AML-193 (cell line): ENCODE data around the gene USP20.

Experiments
- DNase-seq, 2 experiments: peaks; one replicate each; lab custom pipeline; 2025; lab: John Stamatoyannopoulos, UW

The USP20 gene

DNA sequence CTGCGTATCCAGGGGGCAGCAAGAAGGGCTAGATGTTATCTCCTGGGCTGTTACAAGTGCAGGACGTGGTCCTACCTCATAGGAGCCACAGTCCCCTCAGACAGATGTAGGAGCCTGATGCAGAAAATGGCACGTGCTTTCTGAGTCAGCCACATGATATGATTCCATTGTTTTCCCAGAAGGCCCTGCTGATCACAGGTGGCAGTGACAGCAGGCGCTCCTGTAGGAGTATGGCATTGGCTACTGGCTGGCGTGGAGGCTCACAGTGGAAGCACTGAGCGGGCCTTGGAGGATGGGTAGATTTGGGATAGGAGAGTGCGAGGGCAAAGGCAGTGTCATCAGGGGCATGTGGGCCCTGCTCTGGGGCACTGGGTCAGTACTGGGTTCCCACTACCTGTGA, 21.9 kb downstream of the USP20 start:
- no peak for DNase-seq

DNA sequence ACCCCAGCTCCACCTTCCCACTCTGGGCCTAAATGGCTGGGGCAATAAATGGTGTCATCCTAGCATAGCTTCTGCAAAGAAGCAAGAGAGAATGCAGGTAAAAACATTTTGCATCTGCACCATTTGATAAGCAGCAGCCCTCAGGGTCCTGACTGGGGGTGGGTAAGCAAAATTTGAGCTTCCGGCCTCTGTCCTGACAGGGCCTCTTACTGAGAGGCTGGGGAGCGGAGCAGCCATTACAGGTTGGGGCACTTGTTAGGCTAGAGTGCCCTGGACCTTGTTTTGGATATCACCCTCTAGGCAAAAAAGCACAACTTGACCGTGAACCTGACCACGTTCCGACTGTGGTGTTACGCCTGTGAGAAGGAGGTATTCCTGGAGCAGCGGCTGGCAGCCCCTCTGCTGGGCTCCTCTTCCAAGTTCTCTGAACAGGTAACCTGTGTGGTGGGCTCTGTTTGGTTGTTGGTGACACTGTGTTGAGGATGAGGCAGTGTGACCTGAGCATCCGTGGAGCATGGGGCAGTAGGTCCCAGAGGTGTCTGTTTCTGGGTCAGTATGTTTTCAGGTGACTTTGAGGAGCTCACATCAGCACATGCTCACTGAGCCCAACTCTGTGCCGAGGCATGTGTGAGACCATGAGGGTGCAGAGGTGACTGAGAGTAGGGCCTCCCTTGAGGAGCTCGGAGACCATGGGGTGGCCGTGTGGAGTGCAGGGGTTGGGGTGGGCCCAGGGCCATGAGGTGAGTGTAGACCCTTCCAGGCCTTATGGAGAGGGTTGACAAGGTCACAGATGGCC, 23.1 kb downstream of the USP20 start:
- no peak for DNase-seq

DNA sequence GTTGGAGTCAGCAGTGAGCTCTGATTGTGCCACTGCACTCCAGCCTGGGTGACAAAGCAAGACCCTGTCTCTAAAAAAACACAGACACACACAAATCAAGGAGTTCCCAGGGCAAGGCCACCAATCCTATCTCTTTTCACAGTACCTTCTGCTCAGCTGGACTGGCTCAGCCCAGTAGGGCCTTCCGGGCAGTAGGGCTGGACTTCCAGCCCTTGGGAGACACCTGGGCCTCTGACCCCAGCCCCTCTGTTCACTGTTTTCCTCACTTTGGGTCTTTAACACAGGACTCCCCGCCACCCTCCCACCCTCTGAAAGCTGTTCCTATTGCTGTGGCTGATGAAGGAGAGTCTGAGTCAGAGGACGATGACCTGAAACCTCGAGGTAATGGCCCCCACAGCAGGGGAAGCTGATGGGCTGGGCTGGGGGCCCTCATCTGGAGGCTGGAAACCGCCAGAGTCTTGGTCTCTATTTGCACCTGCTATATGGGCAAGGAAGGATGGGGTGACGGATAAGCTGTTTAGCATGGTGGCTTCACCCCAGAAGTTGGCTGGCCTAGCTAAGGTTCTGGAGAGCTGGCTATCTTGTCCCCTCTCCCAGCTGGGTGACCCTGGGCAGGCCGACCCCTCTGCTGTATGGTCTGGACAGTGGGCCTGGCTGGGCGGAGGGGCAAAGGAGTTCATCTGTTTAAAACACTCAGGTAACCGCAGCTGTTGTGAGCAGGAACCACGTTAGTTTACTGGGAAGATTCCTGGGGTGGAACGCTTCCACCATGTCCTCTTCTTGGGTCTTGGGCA, 25.6 kb downstream of the USP20 start:
- DNase-seq = no peak

DNA sequence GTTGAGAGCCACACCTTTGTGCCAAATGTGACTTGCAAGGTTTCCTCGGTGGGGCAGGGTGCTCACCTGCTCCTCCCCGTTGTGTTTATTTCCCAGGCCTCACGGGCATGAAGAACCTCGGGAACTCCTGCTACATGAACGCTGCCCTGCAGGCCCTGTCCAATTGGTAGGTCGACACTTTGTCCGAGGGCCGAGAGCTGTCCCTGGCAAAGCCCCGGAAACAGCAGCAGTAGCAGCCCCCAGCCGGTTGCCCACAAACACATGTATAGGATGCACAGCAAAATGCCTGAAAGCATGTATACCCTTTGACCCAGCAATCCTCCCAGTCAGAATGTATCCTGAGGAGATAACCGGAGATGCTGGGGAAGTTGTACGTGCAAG, 26.2 kb downstream of the USP20 start:
- no peak for DNase-seq

DNA sequence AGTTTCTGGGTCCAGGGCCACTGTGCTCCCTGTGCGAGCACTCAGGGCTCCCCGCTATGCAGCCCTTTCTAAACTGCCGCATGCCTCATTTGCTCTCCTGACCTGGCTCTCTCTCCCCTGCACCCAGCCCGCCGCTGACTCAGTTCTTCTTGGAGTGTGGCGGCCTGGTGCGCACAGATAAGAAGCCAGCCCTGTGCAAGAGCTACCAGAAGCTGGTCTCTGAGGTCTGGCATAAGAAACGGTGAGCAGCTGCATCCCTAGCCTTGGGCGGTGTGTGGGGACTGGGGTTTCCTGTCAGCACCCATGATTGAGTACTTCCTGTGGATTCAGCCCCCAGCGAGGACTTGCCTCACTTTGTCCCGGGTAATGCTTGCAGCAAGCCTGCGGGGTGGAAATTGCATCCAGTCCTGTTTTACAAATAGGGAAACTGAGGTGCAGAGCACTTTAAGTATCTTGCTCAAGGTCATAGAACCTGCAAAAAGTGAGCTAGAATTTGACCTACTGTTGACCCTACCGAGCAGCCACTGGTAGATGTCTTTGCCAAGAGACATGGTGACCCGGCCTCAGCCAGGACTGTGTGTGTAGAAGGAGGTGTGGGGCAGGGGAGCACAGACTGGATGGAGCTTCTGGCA, 27.9 kb downstream of the USP20 start:
- DNase-seq = peak; percentile 95 to 97

DNA sequence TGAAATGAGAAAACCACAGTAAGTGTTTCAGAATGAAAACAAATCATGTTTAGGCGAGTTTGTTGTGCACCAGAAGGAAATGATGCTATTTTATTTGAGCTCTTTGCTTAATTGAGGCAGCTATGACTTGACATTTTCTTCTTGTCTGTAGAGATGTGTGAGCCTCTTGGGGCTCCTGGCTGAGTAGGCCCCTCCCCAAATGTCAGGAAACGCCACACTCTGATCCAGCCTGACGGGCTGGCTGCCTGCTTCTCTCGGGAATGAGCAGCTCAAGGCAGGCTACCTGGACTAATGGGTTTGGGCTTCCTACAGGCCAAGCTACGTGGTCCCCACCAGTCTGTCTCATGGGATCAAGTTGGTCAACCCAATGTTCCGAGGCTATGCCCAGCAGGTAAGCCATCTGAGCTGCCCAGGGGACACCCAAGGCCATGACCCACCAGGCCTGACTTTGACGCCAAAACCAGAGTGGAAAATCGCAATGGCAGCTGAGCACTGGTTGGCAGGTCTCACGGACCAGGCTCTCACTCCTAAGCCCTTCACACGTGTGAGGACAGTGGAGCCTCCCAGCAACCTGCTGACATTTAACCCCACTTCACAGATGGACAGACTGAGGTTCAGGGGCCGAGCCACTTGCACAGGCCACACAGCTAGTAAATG, 29.9 kb downstream of the USP20 start:
- DNase-seq = no peak

DNA sequence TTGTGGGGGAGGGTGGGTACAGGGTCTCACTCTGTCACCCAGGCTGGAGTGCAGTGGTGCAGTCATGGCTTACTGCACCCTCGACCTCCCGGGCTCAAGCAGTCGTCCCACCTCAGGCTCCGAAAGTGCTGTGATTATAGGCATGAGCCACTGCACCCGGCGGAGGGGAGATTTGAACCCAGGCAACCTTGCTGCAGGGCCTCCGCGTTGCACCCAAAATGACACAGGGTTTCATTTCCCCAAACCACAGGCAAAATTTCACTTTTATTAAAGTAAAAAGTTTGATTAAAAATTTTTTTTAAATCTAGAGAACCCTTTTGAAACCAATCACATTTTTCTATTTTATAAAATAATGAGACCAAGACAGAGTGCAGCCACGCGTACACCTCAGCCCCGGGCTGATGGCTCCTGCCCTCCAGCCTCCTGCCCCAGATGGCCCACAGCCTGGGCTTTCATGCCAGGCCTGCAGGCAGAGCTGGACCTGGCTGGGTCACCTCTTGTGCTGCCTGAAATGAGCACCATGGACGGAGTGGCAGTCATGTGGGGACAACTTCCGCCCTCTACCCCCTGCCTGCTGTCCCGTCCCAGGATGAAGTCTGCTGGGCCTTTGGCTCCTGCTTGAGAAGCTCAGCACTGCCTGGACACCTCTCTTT, 30.5 kb downstream of the USP20 start:
- DNase-seq = no peak

DNA sequence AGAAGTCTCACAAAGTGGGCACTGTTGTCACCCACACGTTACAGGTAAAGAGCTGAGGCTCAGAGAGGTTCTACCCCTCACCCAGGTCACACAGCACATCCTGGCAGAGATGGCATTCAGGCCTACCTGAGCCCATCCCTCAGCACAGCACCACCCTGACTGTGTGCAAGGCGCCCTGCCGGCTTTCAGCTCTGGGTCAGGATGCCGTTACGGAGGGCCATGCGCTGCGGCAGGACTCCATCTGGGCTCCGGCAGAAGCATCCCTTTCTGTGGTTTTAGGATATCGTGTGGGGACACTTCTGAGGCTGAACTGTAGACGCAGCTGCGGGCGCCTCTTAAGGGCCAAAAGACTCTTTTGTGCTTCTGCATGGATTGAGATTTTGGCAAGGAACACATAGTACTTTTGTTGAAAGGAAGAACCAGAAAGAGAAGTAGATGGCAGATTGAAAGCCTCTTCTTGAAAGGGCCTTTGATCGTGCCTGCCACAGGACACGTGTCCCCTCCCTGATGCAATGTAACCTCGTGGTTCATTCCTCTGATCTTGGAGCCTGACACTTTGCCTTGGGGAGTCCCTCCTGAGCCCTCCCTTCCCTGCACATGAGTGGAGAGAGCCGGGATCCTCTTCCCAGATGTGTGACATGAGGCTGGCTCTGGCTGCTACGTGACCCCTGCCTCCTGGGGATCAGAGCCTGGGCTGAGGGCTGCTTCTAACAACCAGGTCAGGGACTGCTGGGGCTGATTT, 31.3 kb downstream of the USP20 start:
- no peak for DNase-seq

DNA sequence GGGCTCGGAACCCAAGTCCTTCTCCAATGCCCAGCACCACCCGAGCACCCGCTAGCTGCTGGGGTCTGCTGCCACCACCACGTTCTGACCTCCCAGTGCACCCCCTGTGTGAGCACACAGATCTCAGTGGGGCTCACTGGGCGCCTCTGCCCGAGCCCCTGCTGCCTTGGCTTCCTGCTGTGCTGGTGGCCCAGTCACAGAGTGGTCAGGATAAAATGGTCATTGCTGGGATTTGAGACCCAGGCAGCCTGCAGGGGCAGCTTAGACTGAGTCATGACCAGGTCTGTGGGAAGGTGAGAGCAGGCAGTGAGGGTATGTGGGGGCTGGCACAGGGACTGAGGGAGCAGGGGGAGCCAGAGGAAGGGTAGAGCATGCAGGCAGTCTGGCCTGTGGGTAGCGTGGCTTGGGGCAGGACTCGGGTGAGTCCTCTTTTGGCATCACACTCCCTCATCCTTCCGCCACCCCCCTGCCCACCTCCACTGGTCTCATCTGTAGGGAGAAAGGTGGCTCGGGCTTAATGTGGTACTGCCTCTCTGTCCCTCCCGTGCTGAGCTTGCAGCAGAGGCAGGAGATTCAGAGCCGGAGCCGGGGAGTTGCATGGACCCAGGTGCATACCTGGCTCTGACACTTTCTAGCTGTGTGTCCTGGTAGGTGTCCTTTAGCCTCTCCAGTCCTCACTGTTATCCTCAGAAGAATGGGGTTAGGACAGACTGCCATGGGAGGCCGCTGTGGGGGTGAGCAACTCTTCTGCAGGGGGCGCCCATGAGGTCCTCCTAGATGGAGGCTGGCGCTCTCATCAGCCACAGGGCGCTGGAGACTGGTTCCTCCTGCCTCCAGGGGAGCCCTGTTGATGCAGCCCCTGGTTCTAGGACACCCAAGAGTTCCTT, 32.1 kb downstream of the USP20 start:
- DNase-seq = no peak

DNA sequence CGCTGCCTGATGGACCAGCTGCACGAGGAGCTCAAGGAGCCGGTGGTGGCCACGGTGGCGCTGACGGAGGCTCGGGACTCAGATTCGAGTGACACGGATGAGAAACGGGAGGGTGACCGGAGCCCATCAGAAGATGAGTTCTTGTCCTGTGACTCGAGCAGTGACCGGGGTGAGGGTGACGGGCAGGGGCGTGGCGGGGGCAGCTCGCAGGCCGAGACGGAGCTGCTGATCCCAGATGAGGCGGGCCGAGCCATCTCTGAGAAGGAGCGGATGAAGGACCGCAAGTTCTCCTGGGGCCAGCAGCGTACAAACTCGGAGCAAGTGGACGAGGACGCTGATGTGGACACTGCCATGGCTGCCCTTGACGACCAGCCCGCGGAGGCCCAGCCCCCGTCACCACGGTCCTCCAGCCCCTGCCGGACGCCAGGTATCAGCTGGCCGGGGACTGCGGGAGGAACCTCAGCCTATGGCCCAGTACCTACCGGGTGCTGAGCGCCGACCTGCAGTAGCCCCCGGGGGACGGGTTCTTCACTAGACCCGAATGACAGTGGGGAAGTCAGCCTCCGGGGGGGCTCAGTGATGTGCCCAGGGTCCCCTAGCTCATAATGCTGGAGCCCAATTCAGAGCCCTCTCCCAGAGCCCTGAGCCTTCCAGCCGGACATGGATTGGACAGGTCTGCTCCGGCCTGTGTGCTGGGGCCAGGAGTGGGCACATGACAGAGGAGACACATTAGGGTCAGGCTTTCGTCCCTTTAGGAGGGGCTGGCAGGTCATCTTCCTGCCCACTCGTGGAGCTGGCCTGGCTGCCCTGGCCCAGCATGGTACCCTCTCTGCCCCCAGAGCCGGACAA, 33.0 kb downstream of the USP20 start:
- no peak for DNase-seq

DNA sequence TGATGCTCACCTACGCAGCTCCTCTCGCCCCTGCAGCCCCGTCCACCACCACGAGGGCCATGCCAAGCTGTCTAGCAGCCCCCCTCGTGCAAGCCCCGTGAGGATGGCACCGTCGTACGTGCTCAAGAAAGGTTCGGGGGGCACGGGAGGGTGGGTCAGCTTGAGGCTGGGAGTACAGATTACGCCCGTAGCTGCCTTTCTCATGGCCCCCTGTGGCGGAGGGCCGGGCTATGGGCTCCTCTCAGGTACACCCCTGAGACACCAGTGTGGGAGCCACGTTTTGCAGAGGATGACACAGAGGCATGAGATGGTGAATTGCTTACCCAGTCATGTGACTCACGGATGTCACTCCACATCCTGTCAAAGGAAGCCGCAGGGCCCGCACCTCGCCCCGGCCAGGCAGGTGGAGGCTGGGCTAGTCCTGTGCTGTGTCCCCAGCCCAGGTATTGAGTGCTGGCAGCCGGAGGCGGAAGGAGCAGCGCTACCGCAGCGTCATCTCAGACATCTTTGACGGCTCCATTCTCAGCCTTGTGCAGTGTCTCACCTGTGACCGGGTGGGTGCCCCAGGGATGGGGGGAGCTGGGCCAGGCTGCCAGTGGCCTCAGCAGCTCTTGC, 33.7 kb downstream of the USP20 start:
- no peak for DNase-seq

DNA sequence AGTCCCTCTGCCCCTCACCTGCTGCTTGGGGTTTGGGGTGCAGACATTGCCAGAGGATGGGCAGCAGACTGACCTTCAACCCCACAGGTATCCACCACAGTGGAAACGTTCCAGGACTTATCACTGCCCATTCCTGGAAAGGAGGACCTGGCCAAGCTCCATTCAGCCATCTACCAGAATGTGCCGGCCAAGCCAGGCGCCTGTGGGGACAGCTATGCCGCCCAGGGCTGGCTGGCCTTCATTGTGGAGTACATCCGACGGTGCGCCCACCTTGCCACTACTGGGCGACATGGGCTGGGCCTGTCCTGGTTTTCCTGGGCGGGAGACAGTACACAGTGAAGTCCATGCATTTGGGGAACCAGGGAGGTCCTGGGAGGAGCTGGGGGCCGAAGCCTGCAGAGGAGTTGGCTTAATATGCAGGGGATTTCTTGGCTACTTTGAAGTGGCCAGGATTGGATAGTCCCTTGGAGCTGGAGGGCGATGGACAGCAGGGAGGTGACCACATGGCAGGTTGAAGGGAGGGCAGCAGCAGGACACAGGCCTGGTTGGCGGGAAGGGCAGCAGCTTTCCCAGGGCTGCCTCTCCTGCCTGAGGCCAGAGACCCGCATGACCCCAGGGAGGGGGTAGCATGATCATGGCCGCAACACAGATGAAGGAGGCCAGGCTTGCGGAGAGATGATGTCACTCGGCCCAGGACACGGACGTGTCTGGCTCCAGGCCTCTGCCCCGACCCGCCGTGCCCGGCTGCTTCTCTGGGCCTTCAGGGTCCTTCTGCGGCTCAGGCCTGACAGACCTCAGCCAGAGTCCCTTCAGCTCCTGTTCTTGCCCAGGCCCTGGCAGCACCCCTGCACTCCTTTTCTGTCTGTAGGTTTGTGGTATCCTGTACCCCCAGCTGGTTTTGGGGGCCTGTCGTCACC, 34.6 kb downstream of the USP20 start:
- DNase-seq = no peak

DNA sequence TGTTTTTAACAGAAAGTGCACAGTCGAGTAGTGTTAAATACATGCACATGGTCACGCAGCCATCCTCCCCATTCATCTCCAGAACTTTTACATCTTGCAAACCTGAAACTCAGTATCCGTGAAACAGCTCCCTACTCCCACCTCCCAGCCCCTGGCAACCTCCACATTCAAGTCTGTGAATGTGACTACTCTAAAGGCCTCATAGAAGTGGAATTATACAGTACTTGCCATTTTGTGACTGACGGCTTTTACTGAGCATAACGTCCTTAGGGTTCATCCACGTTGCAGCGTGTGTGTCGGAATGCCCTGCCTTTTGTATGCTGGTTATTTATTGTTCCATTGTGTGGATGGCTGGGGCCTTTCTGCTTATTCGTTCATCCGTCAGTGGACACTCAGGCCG, 35.8 kb downstream of the USP20 start:
- DNase-seq = no peak

DNA sequence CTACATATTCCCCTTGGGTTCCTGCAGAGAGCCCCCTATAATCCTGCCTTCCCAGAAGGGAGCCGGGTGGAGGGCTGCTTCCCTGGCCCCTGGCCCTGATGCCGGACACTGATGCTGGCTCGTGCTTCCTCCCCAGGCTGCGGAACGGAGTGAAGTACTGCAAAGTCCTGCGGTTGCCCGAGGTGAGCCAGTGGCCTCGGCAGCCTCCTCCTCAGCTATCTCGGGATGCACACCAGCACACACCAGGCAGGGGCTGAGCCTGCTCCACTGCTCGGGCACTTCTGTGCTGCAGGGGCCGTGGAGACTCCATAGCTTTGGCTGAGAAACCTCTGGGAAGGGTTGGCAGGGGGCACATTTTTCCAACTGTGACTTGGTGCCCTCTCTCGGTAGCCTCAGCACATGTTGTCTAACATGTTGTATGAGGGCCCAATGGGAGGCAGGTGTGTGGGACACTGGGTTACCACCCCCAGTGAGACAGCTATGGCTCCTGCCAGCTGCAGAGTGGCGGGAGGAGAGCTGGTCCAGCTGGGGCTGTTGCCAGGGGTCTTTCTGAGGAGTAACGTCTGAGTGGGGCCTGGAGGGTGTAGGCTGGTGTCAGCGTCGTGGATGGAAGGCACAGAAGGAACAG, 38.4 kb downstream of the USP20 start:
- DNase-seq = no peak

DNA sequence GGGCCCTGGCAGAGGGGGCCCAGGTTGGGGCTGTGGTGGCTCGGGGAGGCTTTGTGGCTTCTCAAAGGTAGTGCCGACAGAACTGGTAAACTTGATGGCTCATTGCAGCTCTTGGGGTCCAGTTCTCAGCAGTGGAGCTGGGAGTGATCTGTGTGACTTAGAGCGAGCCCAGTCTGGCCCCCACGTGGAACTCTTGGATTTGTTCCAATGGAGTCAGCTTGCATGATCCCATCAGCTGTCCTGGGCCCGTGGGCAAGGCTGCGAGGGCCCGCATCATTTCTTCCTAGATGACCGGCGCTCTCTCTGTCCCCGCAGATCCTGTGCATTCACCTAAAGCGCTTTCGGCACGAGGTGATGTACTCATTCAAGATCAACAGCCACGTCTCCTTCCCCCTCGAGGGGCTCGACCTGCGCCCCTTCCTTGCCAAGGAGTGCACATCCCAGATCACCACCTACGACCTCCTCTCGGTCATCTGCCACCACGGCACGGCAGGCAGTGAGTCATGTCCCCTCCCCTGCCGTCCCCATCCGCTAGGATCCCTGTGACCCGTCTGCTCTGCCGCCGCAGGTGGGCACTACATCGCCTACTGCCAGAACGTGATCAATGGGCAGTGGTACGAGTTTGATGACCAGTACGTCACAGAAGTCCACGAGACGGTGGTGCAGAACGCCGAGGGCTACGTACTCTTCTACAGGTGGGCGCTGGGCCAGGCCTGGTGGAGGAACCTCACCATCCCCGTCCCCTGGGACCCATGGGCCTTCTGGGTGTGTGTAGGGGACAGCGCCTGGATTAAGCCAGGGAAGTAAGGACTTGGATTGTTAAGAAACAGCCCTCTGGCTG, 39.2 kb downstream of the USP20 start:
- DNase-seq = no peak

DNA sequence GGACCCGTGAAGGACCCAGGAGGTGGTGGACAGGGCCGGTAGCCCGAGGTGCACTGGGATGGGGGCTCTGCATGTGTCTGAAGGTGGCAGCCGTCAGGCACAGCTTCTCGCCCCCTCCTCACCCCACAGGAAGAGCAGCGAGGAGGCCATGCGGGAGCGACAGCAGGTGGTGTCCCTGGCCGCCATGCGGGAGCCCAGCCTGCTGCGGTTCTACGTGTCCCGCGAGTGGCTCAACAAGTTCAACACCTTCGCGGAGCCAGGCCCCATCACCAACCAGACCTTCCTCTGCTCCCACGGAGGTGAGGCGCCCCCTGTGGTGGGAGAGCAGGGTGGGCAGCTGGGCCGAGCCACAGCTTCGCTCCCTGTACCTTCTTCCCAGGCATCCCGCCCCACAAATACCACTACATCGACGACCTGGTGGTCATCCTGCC, 39.9 kb downstream of the USP20 start:
- DNase-seq = no peak
